Measurements from ENCODE around the gene FCHO1. TPM values are rescaled to one million over a fixed set of nuclear protein-coding genes. Genes with fewer than 3 reads are reported as not detected.

The FCHO1 gene
- total and polyA plus RNA-seq, 2 donors (not counting 3 experiments of a cell fraction or from before 2014, with no cell fraction given) = 0.66 to 1.6 TPM

- TF ChIP-seq POLR2A (IDR thresholded peaks at IDR 0.05; ENCODE audit: low read depth, low read length) (no peak), MYC (IDR thresholded peaks at IDR 0.05; ENCODE audit: low read depth, low read length) (no peak), EZH2 (IDR thresholded peaks at IDR 0.05; ENCODE audit: borderline replicate concordance, low read depth, low read length, severe bottlenecking) (no peak), CTCF (IDR thresholded peaks at IDR 0.05; ENCODE audit: extremely low read depth in 1 of 2, insufficient read depth in 1 of 2, low read depth in 1 of 2, low read length in 2 of 2) (no peak), JUN (IDR thresholded peaks at IDR 0.05; ENCODE audit: borderline replicate concordance, insufficient read depth, insufficient read length, low read depth) (no peak), GATA2 (IDR thresholded peaks at IDR 0.05; ENCODE audit: insufficient read depth, insufficient read length, low read depth, low read length) (no peak), MAX (IDR thresholded peaks at IDR 0.05; ENCODE audit: insufficient read depth, insufficient read length) (no peak), FOS (IDR thresholded peaks at IDR 0.05; ENCODE audit: borderline replicate concordance, insufficient read depth, low read length) (no peak), POLR2AphosphoS5 (IDR thresholded peaks at IDR 0.05; ENCODE audit: insufficient read depth, low read depth, low read length) (no peak)
- Histone ChIP-seq H3K27me3 (ENCODE audit: control insufficient read depth in 2 of 2, insufficient read depth in 2 of 2, low read length in 2 of 2) (no peaks in the 10 kb centered on the region), H3K79me2 (ENCODE audit: control insufficient read depth, insufficient read depth, low read length) (peaks cover 11% of the 10 kb centered on the region), H2AFZ (ENCODE audit: low read depth, low read length) (no peak overlapping the region), H4K20me1 (replicated peaks; ENCODE audit: control insufficient read depth, extremely low read depth, insufficient read depth, low read length) (no peaks in the 10 kb centered on the region), H3K9me1 (replicated peaks; ENCODE audit: control insufficient read depth, extremely low read depth, insufficient read depth, low read length) (no peaks in the 10 kb centered on the region), H3K9ac (replicated peaks; ENCODE audit: extremely low read depth, insufficient read depth, low read length) (no peak overlapping the region), H3K4me3 (replicated peaks in 1 of 3; ENCODE audit: insufficient read depth in 1 of 3, low read depth in 1 of 3, low read length in 3 of 3) (no peak overlapping the region), H3K9me3 (replicated peaks; ENCODE audit: control insufficient read depth, insufficient read depth, low read length) (no peaks in the 10 kb centered on the region), H3K36me3 (ENCODE audit: control insufficient read depth in 2 of 2, extremely low read depth in 1 of 2, insufficient read depth in 2 of 2, low read length in 2 of 2) (peaks cover 20 to 24% of the 10 kb centered on the region in 2 experiments), H3K4me2 (ENCODE audit: insufficient read depth, low read length) (no peak overlapping the region), H3K27ac (ENCODE audit: insufficient read depth, low read depth, low read length) (no peak overlapping the region), H3K4me1 (ENCODE audit: control insufficient read depth, extremely low read depth, insufficient read depth, low read length) (no peaks in the 10 kb centered on the region)
- intact Hi-C loops (cut with micrococcal nuclease) = no loop called here
- FAIRE-seq (no peak), DNase-seq (ENCODE audit: low read depth, low spot score) (no peak)
- no TSS peak for BruUV-seq (replicated peaks)
- ChIA-PET POLR2A (no interaction called here), CTCF (interaction anchor here (0.9 to 1.6 kb wide), 4 partner anchors 17 to 29 kb away, joined by 3 read pairs; no protein-coding TSS in a partner anchor)
- dilution Hi-C loops (cut with MboI; ENCODE audit: extremely low pct_ligation_motif_present, low sequenced_read_pairs) = no loop called here
Measured at GRCh38 chr19:17737690-17738153, 13.6 kb upstream of the FCHO1 start.
